CD4-positive, alpha-beta T cell treated with Interleukin-1 beta for 1 hour (primary cell): ENCODE results near the gene SARS1.

ENCODE experiments used
- DNase-seq, 2 donors: peaks; one replicate each; pipeline ENCODE4 v3.0.0-alpha.2; 2020 to 2022

The SARS1 gene

GRCh38 chr1:109263597-109264378 is 50.1 kb downstream of the SARS1 start:
- DNase-seq, result peak; percentile 70 to 74

- DNase-seq, result no peak
Measured at GRCh38 chr1:109264379-109264755, 50.6 kb downstream of the SARS1 start.

GRCh38 chr1:109265016-109265415 is 51.3 kb downstream of the SARS1 start:
- DNase-seq, result no peak

DNA sequence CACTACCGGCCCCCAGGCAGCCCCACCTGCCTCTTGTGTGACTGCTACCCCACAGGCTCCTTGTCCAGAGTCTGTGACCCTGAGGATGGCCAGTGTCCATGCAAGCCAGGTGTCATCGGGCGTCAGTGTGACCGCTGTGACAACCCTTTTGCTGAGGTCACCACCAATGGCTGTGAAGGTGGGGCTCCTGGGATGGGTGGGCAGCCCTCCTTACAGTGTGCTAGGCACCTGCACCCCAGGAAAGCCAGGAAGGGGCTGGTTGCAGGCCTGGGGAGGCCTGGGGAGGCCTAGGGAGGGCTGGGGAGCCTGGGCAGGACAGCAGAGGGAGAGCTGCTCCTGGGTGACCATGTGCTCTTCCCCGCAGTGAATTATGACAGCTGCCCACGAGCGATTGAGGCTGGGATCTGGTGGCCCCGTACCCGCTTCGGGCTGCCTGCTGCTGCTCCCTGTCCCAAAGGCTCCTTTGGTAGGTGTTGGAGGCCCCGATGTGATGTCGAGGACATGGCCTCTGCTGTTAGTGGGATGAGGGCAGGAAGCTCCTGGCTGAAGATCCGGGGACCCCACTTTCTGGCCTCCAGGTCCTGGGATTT is 52.1 kb downstream of the SARS1 start:
- no peak for DNase-seq

DNA sequence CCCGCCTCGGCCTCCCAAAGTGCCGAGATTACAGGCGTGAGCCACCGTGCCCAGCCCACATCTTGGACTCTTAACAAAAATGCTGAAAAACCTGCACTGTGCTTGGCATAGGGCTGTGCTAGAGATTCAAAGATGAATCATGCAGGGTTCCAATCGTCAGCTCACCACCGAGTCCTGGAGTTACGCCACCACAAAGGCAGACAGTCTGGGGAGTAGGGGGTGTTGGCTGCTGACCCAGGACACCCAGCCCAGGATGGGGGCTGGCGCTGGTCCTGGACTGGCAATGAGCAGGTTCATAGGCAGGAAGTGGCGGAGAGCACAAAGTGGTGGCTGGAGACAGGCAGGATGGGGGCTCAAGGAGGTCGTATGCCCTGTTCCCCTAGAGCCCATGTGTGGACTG is 53.2 kb downstream of the SARS1 start:
- no peak for DNase-seq

- DNase-seq, result no peak
Measured at GRCh38 chr1:109267743-109268300, 54.1 kb downstream of the SARS1 start.

DNA sequence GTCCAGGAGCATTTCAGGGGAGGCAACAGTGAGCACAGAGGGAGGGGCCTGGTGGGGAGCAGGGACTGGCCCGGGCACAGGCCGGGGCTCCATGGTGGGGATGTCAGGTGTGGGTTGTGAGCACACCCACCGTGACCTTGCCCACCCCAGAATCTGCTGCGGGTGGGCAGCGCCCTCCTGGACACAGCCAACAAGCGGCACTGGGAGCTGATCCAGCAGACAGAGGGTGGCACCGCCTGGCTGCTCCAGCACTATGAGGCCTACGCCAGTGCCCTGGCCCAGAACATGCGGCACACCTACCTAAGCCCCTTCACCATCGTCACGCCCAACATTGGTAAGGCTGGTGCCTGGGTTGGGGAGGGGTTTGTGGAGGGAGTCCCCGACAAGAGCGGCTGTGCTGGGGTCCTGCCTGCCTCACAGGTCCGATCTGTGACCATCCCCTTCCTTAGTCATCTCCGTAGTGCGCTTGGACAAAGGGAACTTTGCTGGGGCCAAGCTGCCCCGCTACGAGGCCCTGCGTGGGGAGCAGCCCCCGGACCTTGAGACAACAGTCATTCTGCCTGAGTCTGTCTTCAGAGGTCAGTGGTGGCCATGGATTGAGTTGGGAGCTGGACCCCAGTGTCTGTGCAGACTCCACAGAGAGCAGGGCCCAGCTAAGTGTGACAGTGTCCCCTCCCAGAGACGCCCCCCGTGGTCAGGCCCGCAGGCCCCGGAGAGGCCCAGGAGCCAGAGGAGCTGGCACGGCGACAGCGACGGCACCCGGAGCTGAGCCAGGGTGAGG is 54.9 kb downstream of the SARS1 start:
- DNase-seq, result no peak

GRCh38 chr1:109269212-109269980 is 55.7 kb downstream of the SARS1 start:
- no peak for DNase-seq

- no peak for DNase-seq
Measured at GRCh38 chr1:109269981-109270622, 56.4 kb downstream of the SARS1 start.

- no peak for DNase-seq
Measured at GRCh38 chr1:109270623-109271317, 57.1 kb downstream of the SARS1 start.

DNA sequence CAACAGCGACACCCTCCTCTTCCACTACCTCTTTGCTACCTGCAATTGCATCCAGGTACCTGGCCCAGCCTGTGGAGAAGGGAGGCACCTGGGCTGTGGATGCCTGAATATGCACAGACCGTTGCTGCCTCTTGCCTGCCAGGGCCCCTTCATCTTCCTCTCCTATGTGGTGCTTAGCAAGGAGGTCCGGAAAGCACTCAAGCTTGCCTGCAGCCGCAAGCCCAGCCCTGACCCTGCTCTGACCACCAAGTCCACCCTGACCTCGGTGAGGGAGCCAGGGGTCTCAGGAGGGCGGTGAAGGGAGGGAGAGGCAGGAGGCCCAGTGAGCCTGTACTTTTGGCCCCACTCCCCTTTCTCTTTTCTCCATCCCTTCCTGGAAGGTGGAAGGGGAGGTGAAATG is 57.7 kb downstream of the SARS1 start:
- DNase-seq, result no peak

DNA sequence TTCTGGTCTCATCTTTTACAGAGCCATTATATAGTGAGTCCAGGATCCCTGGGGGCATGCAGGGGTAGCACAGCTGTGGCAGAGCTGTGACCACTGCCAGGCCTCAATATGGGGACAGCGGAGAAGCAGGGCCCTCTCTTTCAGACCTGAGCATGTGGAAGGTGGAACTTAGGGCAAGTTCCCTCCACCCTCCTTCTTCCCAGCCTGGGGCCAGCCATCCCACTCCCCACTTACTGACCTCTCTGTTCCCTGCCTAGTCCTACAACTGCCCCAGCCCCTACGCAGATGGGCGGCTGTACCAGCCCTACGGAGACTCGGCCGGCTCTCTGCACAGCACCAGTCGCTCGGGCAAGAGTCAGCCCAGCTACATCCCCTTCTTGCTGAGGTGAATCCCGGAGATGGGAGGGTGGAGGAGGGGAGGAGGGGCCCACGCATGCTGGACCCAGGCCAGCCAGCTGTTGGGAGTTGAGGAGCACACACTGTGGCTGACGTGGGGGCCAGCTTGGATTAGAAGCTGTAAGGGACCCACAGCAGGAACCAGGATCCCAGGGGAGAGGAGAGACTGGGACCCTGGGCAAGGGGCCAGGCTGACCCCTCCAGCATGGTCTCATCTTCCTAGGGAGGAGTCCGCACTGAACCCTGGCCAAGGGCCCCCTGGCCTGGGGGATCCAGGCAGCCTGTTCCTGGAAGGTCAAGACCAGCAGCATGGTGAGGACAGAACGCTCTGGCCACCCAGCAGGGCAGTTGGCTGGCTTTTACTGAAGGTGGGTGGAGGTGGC is 58.5 kb downstream of the SARS1 start:
- no peak for DNase-seq

GRCh38 chr1:109272831-109273547 is 59.3 kb downstream of the SARS1 start:
- DNase-seq, result no peak

GRCh38 chr1:109273570-109274288 is 60.0 kb downstream of the SARS1 start:
- no peak for DNase-seq

DNA sequence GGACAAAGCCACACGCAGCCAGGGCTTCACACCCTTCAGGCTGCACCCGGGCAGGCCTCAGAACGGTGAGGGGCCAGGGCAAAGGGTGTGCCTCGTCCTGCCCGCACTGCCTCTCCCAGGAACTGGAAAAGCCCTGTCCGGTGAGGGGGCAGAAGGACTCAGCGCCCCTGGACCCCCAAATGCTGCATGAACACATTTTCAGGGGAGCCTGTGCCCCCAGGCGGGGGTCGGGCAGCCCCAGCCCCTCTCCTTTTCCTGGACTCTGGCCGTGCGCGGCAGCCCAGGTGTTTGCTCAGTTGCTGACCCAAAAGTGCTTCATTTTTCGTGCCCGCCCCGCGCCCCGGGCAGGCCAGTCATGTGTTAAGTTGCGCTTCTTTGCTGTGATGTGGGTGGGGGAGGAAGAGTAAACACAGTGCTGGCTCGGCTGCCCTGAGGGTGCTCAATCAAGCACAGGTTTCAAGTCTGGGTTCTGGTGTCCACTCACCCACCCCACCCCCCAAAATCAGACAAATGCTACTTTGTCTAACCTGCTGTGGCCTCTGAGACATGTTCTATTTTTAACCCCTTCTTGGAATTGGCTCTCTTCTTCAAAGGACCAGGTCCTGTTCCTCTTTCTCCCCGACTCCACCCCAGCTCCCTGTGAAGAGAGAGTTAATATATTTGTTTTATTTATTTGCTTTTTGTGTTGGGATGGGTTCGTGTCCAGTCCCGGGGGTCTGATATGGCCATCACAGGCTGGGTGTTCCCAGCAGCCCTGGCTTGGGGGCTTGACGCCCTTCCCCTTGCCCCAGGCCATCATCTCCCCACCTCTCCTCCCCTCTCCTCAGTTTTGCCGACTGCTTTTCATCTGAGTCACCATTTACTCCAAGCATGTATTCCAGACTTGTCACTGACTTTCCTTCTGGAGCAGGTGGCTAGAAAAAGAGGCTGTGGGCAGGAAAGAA is 61.1 kb downstream of the SARS1 start:
- DNase-seq, result no peak

GRCh38 chr1:109275706-109276345 is 62.1 kb downstream of the SARS1 start:
- DNase-seq, result no peak

DNA sequence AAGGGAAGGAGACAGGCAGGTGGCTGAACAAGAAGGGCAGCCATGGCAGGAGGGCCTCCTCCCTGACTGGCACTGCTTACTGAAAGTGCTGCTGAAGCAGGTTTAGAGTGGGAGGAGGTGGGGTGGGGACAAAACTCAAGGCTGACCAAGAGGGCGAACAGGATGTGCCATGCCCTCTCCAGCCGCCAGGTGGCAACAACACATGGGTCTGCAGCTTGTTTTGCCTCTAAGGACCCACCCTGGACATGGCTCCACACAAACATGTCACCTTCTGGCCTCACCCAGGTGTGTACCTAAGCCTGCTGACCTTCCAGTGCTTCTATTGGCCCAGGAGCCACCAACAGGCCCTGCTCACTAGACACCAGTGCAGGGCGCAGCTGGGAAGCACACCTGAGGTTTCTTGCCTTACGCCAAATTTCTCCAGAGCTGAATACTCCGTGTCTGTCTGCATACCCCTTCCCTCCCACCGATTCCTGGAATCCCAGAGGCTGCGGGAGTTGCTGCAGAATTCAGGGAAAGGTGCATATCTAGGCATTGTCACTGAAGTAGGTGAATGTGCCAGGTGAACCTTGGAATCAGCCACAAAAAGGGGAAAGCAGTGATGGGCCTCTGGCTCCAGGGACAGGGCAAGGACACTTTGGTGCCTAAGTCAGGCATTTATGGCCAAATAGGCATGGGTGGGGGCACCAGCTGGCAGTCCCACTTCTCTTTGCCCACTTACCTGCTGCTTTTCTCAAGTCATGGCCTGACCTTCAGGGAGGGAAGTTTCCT is 63.9 kb downstream of the SARS1 start:
- peak; percentile 64 to 66 for DNase-seq
